Fibroblast of mammary gland (primary cell): ENCODE data around the gene ASCC3.

ENCODE experiments used
- DNase-seq: peaks from one replicate; pipeline ENCODE4 v3.0.0-alpha.2; 2010; ENCODE audit warnings: low read depth
- H3K4me3 ChIP-seq: 2 replicates; pipeline ENCODE4 v1.5.1; 2011; ENCODE audit warnings: low read depth, mild to moderate bottlenecking, low read length, moderate library complexity; ENCODE audit not compliant: control insufficient read depth
- TF ChIP-seq, protein P1 (sequence below): conservative IDR thresholded peaks from 2 replicates; pipeline ENCODE4 v1.5.1; 2011; ENCODE audit warnings: low read depth, low read length, inconsistent platforms; ENCODE audit not compliant: control insufficient read depth, insufficient read depth

Gene ASCC3

DNA sequence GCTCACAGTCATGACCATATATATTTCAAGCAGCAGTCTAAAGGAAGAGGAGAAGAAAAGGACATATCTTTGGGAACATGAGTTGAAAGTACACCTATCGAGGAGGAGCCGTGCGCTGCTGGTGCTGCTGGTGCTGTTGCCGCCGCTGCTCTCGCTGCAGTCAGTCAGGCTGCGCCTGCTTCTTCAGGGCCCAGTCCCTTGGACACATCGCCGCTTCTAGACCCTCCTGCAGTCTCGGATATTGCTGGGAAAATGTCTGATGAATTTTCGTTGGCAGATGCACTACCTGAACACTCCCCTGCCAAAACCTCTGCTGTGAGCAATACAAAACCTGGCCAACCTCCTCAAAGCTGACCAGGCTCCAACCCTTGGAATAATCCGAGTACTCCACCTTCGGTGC, 8.2 kb upstream of the ASCC3 start:
- no peak for DNase-seq
- no peak overlapping the region for H3K4me3 ChIP-seq
- TF ChIP-seq, protein P1, sequence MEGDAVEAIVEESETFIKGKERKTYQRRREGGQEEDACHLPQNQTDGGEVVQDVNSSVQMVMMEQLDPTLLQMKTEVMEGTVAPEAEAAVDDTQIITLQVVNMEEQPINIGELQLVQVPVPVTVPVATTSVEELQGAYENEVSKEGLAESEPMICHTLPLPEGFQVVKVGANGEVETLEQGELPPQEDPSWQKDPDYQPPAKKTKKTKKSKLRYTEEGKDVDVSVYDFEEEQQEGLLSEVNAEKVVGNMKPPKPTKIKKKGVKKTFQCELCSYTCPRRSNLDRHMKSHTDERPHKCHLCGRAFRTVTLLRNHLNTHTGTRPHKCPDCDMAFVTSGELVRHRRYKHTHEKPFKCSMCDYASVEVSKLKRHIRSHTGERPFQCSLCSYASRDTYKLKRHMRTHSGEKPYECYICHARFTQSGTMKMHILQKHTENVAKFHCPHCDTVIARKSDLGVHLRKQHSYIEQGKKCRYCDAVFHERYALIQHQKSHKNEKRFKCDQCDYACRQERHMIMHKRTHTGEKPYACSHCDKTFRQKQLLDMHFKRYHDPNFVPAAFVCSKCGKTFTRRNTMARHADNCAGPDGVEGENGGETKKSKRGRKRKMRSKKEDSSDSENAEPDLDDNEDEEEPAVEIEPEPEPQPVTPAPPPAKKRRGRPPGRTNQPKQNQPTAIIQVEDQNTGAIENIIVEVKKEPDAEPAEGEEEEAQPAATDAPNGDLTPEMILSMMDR = no peak

DNA sequence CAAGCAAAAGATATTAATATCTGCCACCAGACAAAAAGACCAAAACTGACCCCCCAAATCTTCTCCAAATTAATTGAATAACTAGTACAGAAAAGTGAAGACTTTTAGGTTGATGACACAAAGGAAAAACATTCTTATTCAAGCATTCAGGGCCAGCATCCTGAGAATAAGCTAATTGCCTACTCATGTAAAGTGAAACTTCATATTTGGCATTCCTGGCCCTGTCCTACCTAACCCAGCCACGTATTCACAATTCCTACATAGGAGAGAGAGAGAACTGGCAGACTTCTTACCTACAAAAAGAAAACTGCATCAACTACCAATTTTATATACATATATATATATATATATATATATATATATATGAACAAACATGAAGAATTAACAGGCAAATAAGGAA, 4.9 kb upstream of the ASCC3 start:
- TF ChIP-seq, protein P1 = no peak
- no peak overlapping the region for H3K4me3 ChIP-seq
- no peak for DNase-seq

DNA sequence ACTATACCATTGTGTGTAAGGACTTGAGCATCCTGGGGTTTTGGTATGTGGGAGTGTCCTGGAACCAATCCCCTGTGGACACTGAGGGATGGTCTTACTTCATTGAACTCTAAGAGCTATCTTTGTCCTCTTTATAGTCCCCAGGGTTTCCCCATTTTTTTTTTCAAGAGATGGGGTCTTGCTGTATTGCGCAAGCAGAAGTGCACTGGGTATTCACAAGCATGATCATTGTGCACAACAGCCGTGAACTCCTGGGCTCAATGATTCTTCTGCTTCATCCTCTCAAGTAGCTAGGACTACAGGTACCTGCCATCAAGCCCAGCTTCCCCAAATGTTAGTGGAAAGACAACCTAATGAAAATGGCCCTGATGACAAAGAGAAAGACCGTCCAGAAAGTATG, 2.2 kb upstream of the ASCC3 start:
- no peak overlapping the region for H3K4me3 ChIP-seq
- DNase-seq = no peak
- TF ChIP-seq, protein P1 = no peak

DNA sequence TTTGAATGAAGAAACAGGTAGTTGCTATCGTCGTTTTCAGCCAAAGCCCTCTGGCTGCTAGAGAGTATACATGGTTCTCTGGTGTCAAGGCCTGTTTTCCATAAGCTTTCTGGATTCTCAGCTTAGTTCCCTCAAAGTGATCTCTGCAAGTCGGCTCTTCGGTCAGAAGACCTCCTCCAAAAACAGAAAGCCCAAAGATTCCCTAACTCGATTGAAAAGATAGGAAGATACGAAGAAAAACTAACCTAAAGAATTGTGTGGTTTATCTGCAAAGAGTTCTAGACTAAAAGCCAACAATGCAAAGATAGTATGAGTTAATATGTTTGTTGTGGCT, 545 bp upstream of the ASCC3 start:
- H3K4me3 ChIP-seq = peak overlapping the region; percentile 97
- TF ChIP-seq, protein P1 = no peak
- DNase-seq = peak; percentile 13

DNA sequence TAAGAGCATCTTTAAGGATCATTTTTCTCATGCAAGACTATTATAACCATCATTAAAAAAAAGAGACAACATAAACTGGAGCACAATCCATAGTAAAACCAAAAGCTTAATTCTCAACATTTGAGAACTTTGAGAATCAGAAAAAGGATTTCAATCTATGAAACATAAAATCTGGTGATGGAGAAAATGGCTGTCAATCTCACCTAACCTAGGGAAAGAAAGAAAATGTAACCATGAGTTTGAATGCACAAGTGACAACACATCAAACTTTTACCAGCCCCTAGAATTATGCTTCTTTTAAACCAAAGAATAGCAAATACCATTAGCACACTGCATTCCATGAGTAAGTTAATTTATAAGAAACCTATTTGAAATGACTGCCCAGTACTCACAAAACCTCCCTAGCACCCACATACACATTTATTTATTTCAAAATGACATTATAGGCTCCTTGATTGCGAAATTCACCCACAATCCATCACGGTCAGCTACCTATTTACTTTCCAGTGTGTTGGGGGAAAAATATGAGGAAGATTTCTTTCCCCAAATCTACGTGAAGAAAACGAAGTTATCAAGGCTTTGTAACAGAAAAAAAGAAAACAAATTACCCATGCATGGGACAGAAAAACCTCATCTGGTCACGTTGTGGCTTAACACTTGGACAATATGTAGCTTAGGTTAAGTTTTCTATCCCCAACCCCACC, 828 bp downstream of the ASCC3 start:
- peak; percentile 41 for DNase-seq
- peak overlapping the region; percentile 97 for H3K4me3 ChIP-seq
- TF ChIP-seq, protein P1 = no peak

DNA sequence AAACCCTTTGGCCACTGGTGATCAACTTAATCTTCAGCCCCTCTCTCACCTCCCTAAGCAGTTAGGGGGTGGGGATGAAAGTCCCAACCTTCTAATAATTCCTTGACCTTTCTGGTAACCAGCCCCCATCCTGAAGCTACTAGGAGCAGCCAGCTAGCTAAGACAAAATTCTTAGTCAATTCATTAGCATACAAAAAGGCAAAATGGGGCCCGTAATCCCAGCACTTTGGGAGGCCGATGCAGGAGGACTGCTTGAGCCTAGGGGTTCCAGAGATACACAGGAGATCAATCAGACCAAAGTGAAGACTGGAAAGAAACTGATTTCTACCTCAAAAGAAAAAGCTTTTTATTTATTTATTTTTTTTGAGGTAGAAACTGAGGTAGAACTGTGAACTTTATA, 1.8 kb downstream of the ASCC3 start:
- TF ChIP-seq, protein P1 = no peak
- H3K4me3 ChIP-seq = peak overlapping the region; percentile 97
- no peak for DNase-seq

DNA sequence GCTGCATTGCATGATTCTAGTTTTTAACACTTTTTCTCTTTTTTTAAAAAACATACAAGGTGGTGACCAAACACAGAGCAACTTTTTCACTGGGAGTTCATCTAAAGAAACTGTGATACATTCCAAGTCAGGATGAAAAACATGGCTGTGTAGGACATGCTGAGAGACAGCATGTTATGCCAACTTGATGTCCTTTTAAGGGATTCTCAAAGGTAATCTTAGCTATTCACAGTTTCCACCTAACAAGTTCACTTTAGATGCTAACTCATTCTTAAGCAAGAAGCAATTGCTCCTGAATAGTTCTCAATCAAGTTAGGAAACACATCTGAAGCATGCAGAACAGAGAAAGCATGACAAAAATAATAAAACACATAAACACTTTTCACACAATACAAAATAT, 3.3 kb downstream of the ASCC3 start:
- TF ChIP-seq, protein P1 = no peak
- DNase-seq = no peak
- no peak overlapping the region for H3K4me3 ChIP-seq
